ENCODE results near the gene ISM2. TPM values are rescaled to one million over a fixed set of nuclear protein-coding genes. Genes with fewer than 3 reads are reported as not detected.
"Not testable (repeated sequence)": the region's sequence is repeated elsewhere in the genome, so short reads cannot be mapped to it uniquely, and the experiment has no call there.

ISM2 gene
- 0.06 TPM for polyA plus RNA-seq (2013, experiment 1 of 2; ENCODE audit: insufficient read length)
- 0.33 TPM for polyA plus RNA-seq (2013, experiment 2 of 2; ENCODE audit: insufficient read length)

DNA sequence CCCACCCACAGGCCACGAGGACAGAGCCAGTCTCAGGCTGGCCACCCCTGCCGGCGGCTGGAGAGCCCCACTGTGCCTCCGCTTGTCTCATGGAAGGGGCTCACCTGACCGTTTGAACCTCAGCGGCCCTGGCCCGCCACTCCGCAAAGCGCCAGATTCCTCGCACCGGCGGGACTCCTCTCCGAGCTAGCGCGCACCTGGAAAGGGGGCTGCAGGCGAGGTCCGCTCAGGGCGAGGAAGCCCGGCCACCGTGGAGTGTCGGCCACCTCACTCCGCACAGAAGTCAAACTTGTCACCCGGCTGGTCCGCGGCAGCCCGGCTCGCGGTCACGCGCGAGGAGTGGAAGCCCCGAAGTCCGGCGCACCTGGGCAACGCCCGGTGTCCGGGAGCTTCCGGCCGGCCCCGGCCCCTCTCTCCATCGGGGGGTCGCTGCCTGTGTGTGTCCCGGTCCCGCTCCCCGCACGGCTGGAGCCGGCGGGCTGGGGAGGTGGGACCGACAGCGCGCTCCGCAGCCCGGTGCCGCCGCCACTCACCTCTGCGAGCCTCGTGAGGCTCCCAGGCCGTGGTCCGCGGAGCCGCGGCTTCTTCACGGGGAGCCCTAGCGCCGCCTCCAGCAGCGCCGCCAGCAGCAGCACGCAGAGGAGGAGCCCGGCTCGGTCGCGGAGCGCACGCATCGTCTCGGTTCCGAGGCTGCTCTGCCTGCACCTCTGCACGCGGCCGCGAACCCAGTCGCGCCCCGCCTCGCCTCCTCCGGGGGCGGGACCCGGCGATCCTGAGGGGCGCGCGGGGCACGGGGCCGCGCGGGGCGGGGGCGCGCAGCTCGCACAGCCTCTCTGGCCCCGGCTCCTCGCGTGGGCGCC is at the start of gene ISM2:
TSS of gene ISM2 (minus strand) at position 697 of the 860 bp plus-strand sequence. CDS start at position 674, 23 bp downstream.
- peak; percentile 24 for DNase-seq

DNA sequence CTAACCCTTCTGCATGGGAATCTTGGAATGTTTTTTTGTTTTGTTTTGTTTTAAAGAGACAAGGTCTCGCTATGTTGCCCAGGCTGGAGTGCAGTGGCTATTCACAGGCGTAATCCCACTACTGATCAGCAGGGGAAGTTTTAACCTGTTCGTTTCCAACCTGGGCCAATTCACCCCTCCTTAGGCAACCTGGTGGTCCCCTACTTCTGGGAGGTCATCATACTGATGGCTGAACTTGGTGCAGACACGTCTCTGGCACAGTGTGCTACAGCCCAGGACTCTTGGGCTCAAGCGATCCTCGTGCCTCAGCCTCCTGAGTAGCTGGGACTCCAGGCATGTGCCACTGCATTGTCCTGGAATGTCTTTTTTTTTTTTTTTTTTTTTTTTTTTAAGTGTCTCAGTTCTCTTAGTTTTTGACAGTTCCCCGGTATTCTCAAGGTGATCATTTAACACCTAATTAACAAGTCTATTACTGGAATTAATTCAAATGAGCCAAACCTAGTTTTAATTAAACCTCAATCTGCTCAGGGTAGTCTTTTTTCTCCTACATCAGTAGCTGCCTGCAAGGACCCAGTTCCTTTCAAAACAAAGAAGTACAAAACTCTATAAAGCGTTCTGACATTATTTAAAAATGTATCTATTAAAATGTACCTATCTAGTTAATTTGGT is 49.0 kb upstream of the ISM2 start:
- DNase-seq: no peak

DNA sequence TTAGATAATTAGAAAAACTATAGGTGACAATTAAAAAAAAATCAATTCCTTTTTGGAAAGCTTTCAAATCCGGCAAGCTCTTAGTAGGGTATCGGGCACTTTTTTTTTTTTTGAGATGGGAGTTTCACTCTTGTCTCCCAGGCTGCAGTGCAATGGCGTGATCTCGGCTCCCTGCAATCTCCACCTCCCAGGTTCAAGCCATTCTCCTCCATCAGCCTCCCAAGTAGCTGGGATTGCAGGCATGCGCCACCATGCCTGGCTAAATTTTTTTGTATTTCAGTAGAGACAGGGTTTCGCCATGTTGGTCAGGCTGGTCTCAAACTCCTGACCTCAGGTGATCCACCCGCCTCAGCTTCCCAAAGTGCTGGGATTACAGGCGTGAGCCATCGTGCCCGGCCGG is 46.6 kb upstream of the ISM2 start:
- not testable (repeated sequence) for DNase-seq

DNA sequence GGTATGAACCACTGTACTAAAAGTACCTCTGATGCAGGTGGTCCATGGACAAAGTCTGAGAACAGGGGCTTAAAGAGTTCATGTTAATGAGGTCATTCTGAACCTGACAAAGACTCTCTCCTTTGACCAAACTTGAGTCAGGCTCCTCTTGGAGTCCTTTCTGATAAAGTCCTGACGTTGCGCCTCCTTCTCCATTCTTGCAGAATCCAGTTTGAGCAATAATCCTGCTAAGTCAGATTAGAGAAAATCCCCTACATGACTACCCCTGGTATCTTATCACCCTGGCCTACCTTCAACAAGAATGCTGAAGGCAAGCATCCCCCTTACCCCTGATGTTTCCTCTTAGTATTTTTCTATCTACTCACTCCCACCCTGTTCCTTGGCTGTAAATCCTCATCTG is 46.0 kb upstream of the ISM2 start:
- DNase-seq: no peak

GRCh38 chr14:77543637-77544334 is 45.2 kb upstream of the ISM2 start:
- peak; percentile 47 for DNase-seq

GRCh38 chr14:77543240-77543551 is 44.6 kb upstream of the ISM2 start:
- no peak for DNase-seq

- no peak for DNase-seq
Measured at GRCh38 chr14:77542421-77543239, 44.0 kb upstream of the ISM2 start.

DNA sequence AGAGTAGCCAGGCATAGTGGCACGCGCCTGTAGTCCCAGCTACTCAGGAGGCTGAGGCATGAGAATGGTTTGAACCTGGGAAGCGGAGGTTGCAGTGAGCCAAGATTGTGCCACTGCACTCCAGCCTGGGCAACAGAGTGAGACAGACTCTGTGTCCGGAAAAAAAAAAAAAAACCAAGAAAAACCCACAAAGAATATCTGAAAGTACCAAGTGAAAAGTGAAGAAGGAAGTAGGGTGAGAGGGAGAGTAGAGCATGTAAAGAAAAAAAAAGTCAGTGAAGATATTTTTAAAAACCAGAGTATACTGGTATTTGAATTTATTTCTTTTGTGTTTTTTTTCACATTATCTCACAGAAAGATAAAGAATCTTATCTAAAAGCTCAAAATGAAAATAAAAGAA is 43.3 kb upstream of the ISM2 start:
- no peak for DNase-seq

GRCh38 chr14:77536951-77537350 is 38.3 kb upstream of the ISM2 start:
- not testable (repeated sequence) for DNase-seq

- DNase-seq: no peak
Measured at GRCh38 chr14:77531071-77531470, 32.5 kb upstream of the ISM2 start.

DNA sequence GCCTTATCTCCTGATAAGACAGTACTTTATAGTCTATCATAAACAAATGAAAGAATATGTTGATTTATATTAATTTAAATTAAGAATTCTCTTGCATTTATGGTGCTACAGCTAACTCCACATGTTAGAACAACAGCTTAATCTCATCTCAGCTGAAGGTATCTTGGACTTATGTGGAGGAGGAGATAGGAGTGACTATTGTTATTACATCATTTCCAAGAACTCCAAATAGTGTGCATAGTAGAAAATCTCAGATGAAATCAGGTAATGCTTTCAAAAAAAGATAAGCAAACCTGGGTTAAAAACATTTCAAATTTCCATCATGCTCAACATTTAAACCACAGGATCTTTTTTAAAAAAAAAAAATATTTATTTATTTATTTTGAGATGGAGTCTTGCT is 31.3 kb upstream of the ISM2 start:
- DNase-seq: no peak

GRCh38 chr14:77529213-77529612 is 30.6 kb upstream of the ISM2 start:
- DNase-seq: no peak

- not testable (repeated sequence) for DNase-seq
Measured at GRCh38 chr14:77528701-77529100, 30.1 kb upstream of the ISM2 start.

GRCh38 chr14:77526266-77526665 is 27.6 kb upstream of the ISM2 start:
- no peak for DNase-seq

DNA sequence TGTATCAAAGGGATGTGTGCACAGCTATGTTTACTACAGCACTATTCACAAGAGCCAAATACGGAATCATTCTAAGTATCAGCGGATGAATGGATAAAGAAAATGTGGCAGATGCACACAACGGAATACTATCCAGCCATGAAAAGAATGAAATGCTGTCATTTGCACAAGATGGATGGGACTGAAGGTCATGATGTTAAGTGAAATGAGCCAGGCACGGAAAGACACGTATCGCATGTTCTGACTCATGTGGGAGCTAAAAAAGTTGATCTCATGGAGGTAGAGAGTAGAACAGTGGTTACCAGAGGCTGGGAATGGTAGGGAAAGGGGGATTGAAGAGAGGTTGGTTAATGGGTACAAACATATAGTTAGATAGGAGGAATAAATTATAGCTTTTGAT is 25.9 kb upstream of the ISM2 start:
- DNase-seq: no peak

DNA sequence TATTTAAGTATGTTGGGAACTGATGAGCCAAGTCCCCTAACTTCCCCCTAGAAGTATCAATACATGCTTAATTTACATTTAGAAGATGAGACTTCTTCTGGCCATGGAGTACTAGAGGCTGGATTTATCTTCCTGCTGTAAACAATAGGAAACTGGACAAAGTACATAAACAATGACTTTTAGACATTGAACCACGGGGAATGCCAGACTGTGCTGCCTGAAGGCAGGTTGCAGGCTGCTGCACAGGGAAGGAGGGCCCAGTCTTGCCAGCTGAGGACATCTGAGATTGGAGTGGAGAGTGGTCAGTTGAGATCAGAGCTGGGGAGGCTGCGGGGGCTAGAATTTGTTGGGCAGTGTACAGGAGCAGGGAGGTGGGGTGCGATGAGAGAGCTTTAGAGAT is 24.5 kb upstream of the ISM2 start:
- DNase-seq: no peak

DNA sequence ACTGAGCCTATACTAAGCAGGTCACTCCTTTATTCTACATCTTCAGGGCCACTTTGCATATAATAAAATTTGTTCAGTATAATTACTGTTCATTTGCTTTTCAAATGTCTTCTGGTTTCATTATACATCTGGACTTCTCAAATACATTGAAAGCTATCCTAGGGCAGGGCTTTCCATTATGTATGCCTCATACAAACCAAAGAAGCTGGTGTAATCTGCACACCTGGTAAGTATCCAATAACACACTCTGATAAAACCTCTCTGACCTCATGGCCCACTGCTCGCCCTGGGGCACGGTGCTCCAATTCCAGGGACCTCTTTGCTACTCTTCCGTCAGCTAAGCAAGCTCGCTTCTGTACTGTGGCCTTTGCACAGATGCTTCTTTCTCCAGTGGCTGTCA is 21.9 kb upstream of the ISM2 start:
- no peak for DNase-seq

- DNase-seq: no peak
Measured at GRCh38 chr14:77516126-77516525, 17.5 kb upstream of the ISM2 start.

DNA sequence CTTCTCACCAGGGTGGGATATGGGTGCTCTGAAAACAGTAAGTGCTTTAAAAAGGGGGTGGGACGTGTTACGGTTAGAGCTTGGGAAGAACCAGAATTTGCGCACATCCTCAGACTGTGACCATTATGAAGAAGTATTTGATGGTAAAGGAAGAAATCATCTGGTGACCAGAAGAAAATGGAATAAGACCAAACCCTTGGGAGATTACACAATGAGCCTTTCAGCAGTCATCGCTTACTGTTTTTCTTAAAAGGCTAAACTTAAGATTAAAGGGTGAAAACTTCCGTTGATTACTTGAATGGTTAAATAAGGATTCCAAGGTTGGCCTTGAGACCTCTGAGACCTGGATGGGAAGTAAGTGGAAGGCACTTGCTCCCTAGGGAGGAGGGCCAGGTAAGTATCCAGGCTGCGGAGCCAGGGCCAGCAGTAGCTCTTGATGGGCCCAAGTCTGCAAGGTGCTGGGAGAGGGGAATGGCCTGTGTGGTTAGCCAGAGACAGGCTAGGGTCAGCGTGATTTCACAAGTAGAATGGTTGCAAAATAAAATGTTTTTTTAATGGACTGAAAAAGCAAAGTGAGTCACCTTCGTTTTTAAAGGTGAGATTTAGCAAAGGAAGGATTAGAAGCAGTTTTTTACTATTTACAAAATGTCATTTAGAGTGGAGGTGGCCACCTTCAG is 13.0 kb upstream of the ISM2 start:
- no peak for DNase-seq

- DNase-seq: no peak
Measured at GRCh38 chr14:77509366-77509765, 10.8 kb upstream of the ISM2 start.

DNA sequence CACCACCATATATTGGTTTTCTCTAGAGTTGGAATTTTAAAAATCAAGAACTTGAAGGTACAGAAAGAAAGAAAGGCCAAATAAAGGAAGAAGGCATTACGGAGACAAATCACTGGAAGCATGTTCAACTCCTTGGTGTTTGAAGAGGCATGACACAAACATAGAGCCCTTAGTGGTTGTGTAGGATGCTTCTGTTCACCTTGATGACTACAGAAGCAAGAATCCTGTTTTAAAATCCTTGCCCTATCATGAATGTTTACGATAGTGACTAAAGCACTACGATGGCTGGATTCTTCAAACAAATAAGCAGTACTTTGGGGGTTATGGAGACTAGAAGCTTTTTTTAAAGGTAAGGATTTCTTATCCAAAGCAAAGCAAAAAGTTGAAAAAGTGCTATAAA is 10.3 kb upstream of the ISM2 start:
- no peak for DNase-seq

- no peak for DNase-seq
Measured at GRCh38 chr14:77508249-77508648, 9.6 kb upstream of the ISM2 start.

Data from fibroblast of skin of scalp (primary cell).